Neural cell (in vitro differentiated cells): Measurements from ENCODE around the gene SETD6. TPM values are rescaled to one million over a fixed set of nuclear protein-coding genes. Genes with fewer than 3 reads are reported as not detected.

Experiments used
- H2AFZ ChIP-seq: fragments of 200-600, 300-800 bp; sonication (generic), shearing (Covaris generic); 2 replicates; pipeline ENCODE4 v1.6.0; 2014; ENCODE audit warnings: low read depth, mild to moderate bottlenecking, antibody characterized with exemption, low read length, moderate library complexity
- H3F3A ChIP-seq: fragments of 200-600 bp; shearing (Covaris generic); 2 replicates; pipeline ENCODE4 v1.6.1; 2016; ENCODE audit warnings: mild to moderate bottlenecking, moderate library complexity, mixed read lengths, antibody characterized with exemption, low read length; ENCODE audit not compliant: insufficient read depth, poor library complexity, severe bottlenecking
- H3K27ac ChIP-seq: fragments of 200-600, 300-800 bp; sonication (generic), shearing (Covaris generic); 2 replicates; pipeline ENCODE4 v1.5.1; 2014; ENCODE audit warnings: mild to moderate bottlenecking, low read length, moderate library complexity
- H3K27me3 ChIP-seq: fragments of 300-800, 200-600 bp; sonication (generic), shearing (Covaris generic); 2 replicates; pipeline ENCODE4 v1.6.0; 2014; ENCODE audit warnings: mild to moderate bottlenecking, low read depth, low read length, moderate library complexity; ENCODE audit not compliant: insufficient read depth
- H3K36me3 ChIP-seq: fragments of 300-800, 200-600 bp; sonication (generic), shearing (Covaris generic); 2 replicates; pipeline ENCODE4 v1.5.1; 2014; ENCODE audit warnings: mild to moderate bottlenecking, antibody characterized with exemption, low read length, moderate library complexity; ENCODE audit not compliant: insufficient read depth
- H3K4me2 ChIP-seq: fragments of 300-800, 200-600 bp; sonication (generic), shearing (Covaris generic); 2 replicates; pipeline ENCODE4 v1.6.0; 2014; ENCODE audit warnings: mild to moderate bottlenecking, low read length
- H3K4me3 ChIP-seq: fragments of 300-800, 200-600 bp; sonication (generic), shearing (Covaris generic); 2 replicates; pipeline ENCODE4 v1.5.1; 2014; ENCODE audit warnings: mild to moderate bottlenecking, low read length, moderate library complexity
- H3K79me2 ChIP-seq: fragments of 200-600 bp; shearing (Covaris generic); replicated peaks from 2 replicates; pipeline ENCODE4 v1.6.0; 2014; ENCODE audit warnings: mild to moderate bottlenecking, low read length, moderate library complexity; ENCODE audit not compliant: insufficient read depth
- H3K9ac ChIP-seq: fragments of 300-800, 200-600 bp; sonication (generic), shearing (Covaris generic); 2 replicates; pipeline ENCODE4 v1.6.1; 2016; ENCODE audit warnings: mild to moderate bottlenecking, low read length, mixed read lengths
- H3K9me2 ChIP-seq: fragments of 200-600 bp; shearing (Covaris generic); 2 replicates; pipeline ENCODE4 v1.6.1; 2016; ENCODE audit warnings: mild to moderate bottlenecking, low read length, mixed read lengths; ENCODE audit not compliant: insufficient read depth
- H3K9me3 ChIP-seq: fragments of 200-600, 300-800 bp; sonication (generic), shearing (Covaris generic); 2 replicates; pipeline ENCODE4 v1.6.1; 2016; ENCODE audit warnings: mild to moderate bottlenecking, mixed run types, low read length, moderate library complexity, mixed read lengths
- H4K20me1 ChIP-seq: fragments of 200-600 bp; shearing (Covaris generic); 2 replicates; pipeline ENCODE4 v1.6.1; 2016; ENCODE audit warnings: mild to moderate bottlenecking, mixed run types; ENCODE audit not compliant: insufficient read depth
- CTCF ChIP-seq: fragments of 450-650 bp; IDR thresholded peaks from 2 replicates; pipeline ENCODE4 v1.5.1; 2014; ENCODE audit warnings: antibody characterized with exemption, mild to moderate bottlenecking, moderate library complexity; ENCODE audit not compliant: poor library complexity, severe bottlenecking
- EP300 ChIP-seq: fragments of 450-650 bp; conservative IDR thresholded peaks from 2 replicates; pipeline ENCODE4 v1.6.1; 2014; ENCODE audit warnings: antibody characterized with exemption, mild to moderate bottlenecking, moderate library complexity; ENCODE audit not compliant: poor library complexity, severe bottlenecking
- EZH2 ChIP-seq: fragments of 200-600, 300-800 bp; shearing (Covaris generic), sonication (generic); IDR thresholded peaks from 2 replicates; pipeline ENCODE4 v1.6.1; 2014; ENCODE audit warnings: antibody characterized with exemption, low read length, borderline replicate concordance, mild to moderate bottlenecking; ENCODE audit not compliant: insufficient read depth, poor library complexity, severe bottlenecking
- MXI1 ChIP-seq: fragments of 450-650 bp; conservative IDR thresholded peaks from 2 replicates; pipeline ENCODE4 v1.6.1; 2014; ENCODE audit warnings: antibody characterized with exemption, mild to moderate bottlenecking; ENCODE audit not compliant: poor library complexity, severe bottlenecking
- POLR2AphosphoS5 ChIP-seq: IDR thresholded peaks from 2 replicates; pipeline ENCODE4 v1.6.1; 2012
- RAD21 ChIP-seq: fragments of 450-650 bp; conservative IDR thresholded peaks from 2 replicates; pipeline ENCODE4 v1.6.1; 2014; ENCODE audit warnings: antibody characterized with exemption, mild to moderate bottlenecking, moderate library complexity
- SMC3 ChIP-seq: fragments of 450-650 bp; conservative IDR thresholded peaks from 2 replicates; pipeline ENCODE4 v1.6.1; 2014; ENCODE audit warnings: antibody characterized with exemption, mild to moderate bottlenecking, moderate library complexity; ENCODE audit not compliant: poor library complexity
- TAF1 ChIP-seq: IDR thresholded peaks from 2 replicates; pipeline ENCODE4 v1.6.1; 2012; ENCODE audit warnings: low read depth
- polyA plus RNA-seq: library from polyadenylated mRNA; depleted of rRNA; stranded (reverse); fragments of >200 nt; gene quantifications from 2 replicates; pipeline ENCODE4 v1.2.3, GENCODE V29; 2014
- TF ChIP-seq, protein P1 (sequence below): IDR thresholded peaks from 2 replicates; pipeline ENCODE4 v1.6.1; 2012; ENCODE audit warnings: borderline replicate concordance

The SETD6 gene
- polyA plus RNA-seq, 1 donor from 2014 or later = 61.2 TPM

DNA sequence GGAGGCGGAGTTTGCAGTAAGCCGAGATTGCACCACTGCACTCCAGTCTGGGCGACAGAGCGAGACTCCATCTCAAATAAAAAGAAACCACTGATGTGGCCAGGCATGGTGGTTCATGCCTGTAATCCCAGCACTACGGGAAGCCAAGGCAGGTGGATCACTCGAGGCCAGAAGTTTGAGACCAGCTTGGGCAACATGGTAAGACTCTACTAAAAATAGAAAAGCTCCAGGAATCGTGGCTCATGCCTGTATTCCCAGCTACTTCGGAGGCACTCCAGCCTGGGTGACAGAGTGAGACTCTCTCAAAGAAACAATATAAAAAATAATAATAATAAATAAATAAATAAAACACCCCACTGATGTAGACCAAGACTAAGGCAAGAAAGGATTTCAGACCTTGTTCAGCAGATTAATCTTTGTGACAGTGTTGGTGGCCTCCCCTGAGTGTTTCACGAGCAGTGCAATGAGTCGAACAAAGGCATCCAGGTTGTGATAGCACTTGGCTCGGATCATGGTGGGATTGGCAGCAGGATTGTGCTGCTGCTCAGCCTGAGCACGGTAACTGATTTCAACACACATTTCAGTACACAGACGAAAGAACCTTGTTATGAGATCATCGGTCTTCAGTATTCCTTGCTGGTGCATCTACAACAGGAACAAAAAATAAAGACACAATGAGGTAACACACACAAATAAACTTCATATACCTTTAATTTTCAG, 18.6 kb downstream of the SETD6 start:
- no peak overlapping the region for H3K27ac ChIP-seq
- H3K9ac ChIP-seq = no peak overlapping the region
- H3K27me3 ChIP-seq = no peaks in the 10 kb centered on the region
- no peak overlapping the region for H3K4me3 ChIP-seq
- H3K4me2 ChIP-seq = no peak overlapping the region
- no peak for TF ChIP-seq MXI1
- TF ChIP-seq EP300 = no peak
- TF ChIP-seq RAD21 = no peak
- TF ChIP-seq, protein P1, sequence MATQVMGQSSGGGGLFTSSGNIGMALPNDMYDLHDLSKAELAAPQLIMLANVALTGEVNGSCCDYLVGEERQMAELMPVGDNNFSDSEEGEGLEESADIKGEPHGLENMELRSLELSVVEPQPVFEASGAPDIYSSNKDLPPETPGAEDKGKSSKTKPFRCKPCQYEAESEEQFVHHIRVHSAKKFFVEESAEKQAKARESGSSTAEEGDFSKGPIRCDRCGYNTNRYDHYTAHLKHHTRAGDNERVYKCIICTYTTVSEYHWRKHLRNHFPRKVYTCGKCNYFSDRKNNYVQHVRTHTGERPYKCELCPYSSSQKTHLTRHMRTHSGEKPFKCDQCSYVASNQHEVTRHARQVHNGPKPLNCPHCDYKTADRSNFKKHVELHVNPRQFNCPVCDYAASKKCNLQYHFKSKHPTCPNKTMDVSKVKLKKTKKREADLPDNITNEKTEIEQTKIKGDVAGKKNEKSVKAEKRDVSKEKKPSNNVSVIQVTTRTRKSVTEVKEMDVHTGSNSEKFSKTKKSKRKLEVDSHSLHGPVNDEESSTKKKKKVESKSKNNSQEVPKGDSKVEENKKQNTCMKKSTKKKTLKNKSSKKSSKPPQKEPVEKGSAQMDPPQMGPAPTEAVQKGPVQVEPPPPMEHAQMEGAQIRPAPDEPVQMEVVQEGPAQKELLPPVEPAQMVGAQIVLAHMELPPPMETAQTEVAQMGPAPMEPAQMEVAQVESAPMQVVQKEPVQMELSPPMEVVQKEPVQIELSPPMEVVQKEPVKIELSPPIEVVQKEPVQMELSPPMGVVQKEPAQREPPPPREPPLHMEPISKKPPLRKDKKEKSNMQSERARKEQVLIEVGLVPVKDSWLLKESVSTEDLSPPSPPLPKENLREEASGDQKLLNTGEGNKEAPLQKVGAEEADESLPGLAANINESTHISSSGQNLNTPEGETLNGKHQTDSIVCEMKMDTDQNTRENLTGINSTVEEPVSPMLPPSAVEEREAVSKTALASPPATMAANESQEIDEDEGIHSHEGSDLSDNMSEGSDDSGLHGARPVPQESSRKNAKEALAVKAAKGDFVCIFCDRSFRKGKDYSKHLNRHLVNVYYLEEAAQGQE = no peak
- no peak for TF ChIP-seq SMC3
- TF ChIP-seq EZH2 = no peak
- no peak for TF ChIP-seq POLR2AphosphoS5
- no peak for TF ChIP-seq TAF1
- TF ChIP-seq CTCF = no peak
- no peaks in the 10 kb centered on the region for H4K20me1 ChIP-seq
- H3K9me3 ChIP-seq = no peaks in the 10 kb centered on the region
- no peaks in the 10 kb centered on the region for H3K9me2 ChIP-seq
- no peak overlapping the region for H2AFZ ChIP-seq
- H3K36me3 ChIP-seq = peaks cover 14% of the 10 kb centered on the region
- no peaks in the 10 kb centered on the region for H3K79me2 ChIP-seq
- no peaks in the 10 kb centered on the region for H3F3A ChIP-seq

DNA sequence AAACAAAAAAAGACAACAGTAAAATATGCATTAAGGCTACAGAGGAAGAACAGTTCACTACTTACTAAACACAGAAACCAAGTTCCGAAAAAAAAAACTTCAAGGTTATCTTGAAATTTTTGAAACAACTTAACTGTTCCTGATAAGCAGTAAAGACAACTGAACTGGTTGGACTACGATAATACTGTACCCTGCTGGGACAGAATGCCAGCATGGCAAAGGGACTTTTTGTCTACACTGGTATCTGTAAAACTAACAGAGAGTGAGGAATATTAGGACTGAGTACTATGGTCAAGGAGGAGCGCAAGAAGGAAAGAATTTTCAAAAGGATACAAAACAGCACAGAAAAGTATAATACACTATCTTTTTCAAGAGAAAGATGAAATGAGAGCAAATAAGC, 19.8 kb downstream of the SETD6 start:
- H3K9me3 ChIP-seq = no peaks in the 10 kb centered on the region
- no peak overlapping the region for H3K4me2 ChIP-seq
- H3K9me2 ChIP-seq = no peaks in the 10 kb centered on the region
- no peak overlapping the region for H3K9ac ChIP-seq
- H3F3A ChIP-seq = no peaks in the 10 kb centered on the region
- H4K20me1 ChIP-seq = no peaks in the 10 kb centered on the region
- H3K79me2 ChIP-seq = no peaks in the 10 kb centered on the region
- no peak overlapping the region for H2AFZ ChIP-seq
- H3K36me3 ChIP-seq = peaks cover 19% of the 10 kb centered on the region
- no peaks in the 10 kb centered on the region for H3K27me3 ChIP-seq
- no peak overlapping the region for H3K4me3 ChIP-seq
- H3K27ac ChIP-seq = no peak overlapping the region
- TF ChIP-seq POLR2AphosphoS5 = no peak
- TF ChIP-seq EP300 = no peak
- no peak for TF ChIP-seq MXI1
- no peak for TF ChIP-seq RAD21
- no peak for TF ChIP-seq CTCF
- no peak for TF ChIP-seq SMC3
- TF ChIP-seq, protein P1 = no peak
- no peak for TF ChIP-seq EZH2
- no peak for TF ChIP-seq TAF1
